ENCODE data around the gene DARS1. TPM values are rescaled to one million over a fixed set of nuclear protein-coding genes. Genes with fewer than 3 reads are reported as not detected.

The DARS1 gene
- total RNA-seq, 1 donor from 2014 or later: 52.3 TPM

DNA sequence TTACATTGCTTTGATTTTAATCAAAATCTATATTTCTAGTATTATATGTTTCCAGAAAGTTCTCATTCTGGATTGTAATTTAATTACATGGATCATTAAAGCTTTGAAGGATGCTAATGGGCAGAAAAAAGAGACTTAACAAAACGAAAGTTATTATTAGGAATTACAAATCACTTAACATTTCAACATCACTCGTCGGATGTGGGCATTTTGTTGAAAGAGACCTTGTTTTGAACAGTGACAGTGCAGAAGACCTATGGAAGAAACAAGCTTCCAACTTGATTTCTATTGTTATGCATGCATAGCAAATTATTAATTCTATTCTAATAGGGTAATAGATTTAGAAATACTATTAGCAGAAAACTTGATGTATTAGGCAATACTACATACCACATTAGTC lies 31.4 kb upstream of the DARS1 start:
- no peaks in the 10 kb centered on the region for H3K9me3 Mint-ChIP-seq (ENCODE audit: low read depth)
- H3K4me1 Mint-ChIP-seq (ENCODE audit: low read depth): no peaks in the 10 kb centered on the region
- H3K27ac Mint-ChIP-seq (ENCODE audit: unreplicated experiment): no peak overlapping the region
- H3K27me3 Mint-ChIP-seq (ENCODE audit: low read depth): peaks cover 4% of the 10 kb centered on the region
- H3K4me3 Mint-ChIP-seq (ENCODE audit: unreplicated experiment): no peak overlapping the region
- TF ChIP-seq, protein P1, sequence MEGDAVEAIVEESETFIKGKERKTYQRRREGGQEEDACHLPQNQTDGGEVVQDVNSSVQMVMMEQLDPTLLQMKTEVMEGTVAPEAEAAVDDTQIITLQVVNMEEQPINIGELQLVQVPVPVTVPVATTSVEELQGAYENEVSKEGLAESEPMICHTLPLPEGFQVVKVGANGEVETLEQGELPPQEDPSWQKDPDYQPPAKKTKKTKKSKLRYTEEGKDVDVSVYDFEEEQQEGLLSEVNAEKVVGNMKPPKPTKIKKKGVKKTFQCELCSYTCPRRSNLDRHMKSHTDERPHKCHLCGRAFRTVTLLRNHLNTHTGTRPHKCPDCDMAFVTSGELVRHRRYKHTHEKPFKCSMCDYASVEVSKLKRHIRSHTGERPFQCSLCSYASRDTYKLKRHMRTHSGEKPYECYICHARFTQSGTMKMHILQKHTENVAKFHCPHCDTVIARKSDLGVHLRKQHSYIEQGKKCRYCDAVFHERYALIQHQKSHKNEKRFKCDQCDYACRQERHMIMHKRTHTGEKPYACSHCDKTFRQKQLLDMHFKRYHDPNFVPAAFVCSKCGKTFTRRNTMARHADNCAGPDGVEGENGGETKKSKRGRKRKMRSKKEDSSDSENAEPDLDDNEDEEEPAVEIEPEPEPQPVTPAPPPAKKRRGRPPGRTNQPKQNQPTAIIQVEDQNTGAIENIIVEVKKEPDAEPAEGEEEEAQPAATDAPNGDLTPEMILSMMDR (IDR thresholded peaks at IDR 0.05): no peak
- no peak for DNase-seq (ENCODE audit: low spot score)
- H3K36me3 Mint-ChIP-seq (ENCODE audit: low read depth): no peaks in the 10 kb centered on the region

DNA sequence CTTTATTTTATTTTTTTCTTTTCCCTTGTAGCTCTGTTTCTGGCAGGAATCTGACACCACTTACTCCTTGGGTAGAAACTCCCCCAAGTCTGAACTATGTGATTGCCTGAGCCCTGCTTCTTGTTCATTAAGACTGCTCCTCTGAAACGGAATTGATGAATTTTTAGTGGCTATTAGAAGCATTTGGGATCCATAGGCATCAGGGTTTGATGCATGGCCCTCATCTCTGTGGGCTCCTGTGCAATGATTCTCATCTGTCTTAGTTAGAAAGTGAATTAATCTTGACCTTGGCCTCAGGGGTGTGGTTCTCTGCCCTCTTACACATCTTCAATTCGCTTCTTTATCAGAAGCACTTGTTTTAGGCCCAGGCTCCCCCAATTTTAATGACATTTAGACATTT lies 31.0 kb upstream of the DARS1 start:
- H3K9me3 Mint-ChIP-seq (ENCODE audit: low read depth): no peaks in the 10 kb centered on the region
- TF ChIP-seq, protein P1 (IDR thresholded peaks at IDR 0.05): no peak
- no peak overlapping the region for H3K4me3 Mint-ChIP-seq (ENCODE audit: unreplicated experiment)
- H3K4me1 Mint-ChIP-seq (ENCODE audit: low read depth): no peaks in the 10 kb centered on the region
- H3K27ac Mint-ChIP-seq (ENCODE audit: unreplicated experiment): no peak overlapping the region
- DNase-seq (ENCODE audit: low spot score): no peak
- H3K36me3 Mint-ChIP-seq (ENCODE audit: low read depth): no peaks in the 10 kb centered on the region
- H3K27me3 Mint-ChIP-seq (ENCODE audit: low read depth): peaks cover 4% of the 10 kb centered on the region

DNA sequence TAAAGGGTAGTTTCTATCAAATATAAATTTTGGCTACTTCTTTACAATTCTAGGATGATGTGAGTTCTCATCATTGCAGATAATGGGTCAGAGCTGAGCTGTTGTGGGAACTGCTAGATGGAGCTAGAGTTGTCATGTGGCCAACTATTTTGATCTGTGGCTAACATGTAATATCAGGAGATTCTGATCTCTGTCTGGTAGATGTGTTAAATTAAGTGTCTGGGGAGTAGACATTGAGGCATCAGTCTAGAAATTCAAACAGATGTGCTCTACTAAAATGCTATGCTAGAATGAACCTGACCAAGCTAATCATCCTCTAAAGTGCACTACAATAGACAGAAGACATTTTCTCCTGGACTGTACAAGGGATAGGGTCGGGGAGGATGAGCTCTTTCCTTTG lies 30.3 kb upstream of the DARS1 start:
- H3K27me3 Mint-ChIP-seq (ENCODE audit: low read depth): peaks cover 4% of the 10 kb centered on the region

DNA sequence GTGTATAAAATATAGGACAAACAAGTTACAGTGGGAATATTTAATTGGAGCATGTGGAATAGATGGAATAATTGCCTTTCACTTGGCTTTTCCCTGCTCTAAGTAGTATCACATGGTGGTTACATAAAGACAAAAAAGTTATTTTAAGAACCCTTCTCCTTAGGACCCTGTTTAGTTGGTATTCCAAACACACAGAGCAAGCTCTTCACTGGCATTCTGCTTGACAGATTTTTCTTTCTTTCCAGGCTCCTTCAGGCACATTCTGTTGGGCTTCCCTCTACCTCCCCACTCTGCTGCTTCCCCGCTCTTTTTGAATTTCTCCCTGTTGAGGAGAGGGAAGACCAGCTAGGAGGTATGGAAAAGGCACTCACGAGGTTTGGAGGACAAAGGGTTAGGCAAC lies 29.0 kb upstream of the DARS1 start:
- Mint-ChIP-seq H3K36me3 (ENCODE audit: low read depth) (no peaks in the 10 kb centered on the region), H3K4me3 (ENCODE audit: unreplicated experiment) (no peak overlapping the region), H3K9me3 (ENCODE audit: low read depth) (no peaks in the 10 kb centered on the region), H3K27ac (ENCODE audit: unreplicated experiment) (no peak overlapping the region), H3K27me3 (ENCODE audit: low read depth) (peaks cover 4% of the 10 kb centered on the region), H3K4me1 (ENCODE audit: low read depth) (no peaks in the 10 kb centered on the region)
- TF ChIP-seq, protein P1 (IDR thresholded peaks at IDR 0.05): no peak
- DNase-seq (ENCODE audit: low spot score): no peak

More for the DNA sequence above, 30.3 kb upstream of the DARS1 start:
- Mint-ChIP-seq H3K9me3 (ENCODE audit: low read depth) (no peaks in the 10 kb centered on the region), H3K36me3 (ENCODE audit: low read depth) (no peaks in the 10 kb centered on the region), H3K4me1 (ENCODE audit: low read depth) (no peaks in the 10 kb centered on the region), H3K4me3 (ENCODE audit: unreplicated experiment) (no peak overlapping the region), H3K27ac (ENCODE audit: unreplicated experiment) (no peak overlapping the region)
- DNase-seq (ENCODE audit: low spot score): no peak
- TF ChIP-seq, protein P1 (IDR thresholded peaks at IDR 0.05): no peak

DNA sequence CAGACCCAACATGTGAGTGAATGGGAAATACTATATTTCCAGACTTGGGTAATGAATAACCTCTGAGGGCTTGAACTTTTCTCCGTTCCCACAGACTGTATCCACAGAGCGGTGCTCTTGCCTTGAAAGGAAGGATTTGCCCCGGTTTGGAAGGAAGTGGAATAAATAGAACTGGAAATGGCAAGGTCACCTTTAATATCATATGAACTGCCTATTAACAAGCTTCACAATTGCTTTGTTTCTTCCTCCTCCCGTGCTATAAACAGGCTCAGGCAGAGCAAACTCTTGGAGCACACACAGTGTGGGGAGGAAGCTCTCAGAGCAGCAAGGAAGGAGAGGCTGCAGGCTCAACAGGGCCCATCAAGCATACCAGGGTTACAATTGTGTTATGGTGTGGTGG lies 28.5 kb upstream of the DARS1 start:
- TF ChIP-seq, protein P1 (IDR thresholded peaks at IDR 0.05): no peak
- no peak overlapping the region for H3K27ac Mint-ChIP-seq (ENCODE audit: unreplicated experiment)
- H3K4me1 Mint-ChIP-seq (ENCODE audit: low read depth): no peaks in the 10 kb centered on the region
- no peaks in the 10 kb centered on the region for H3K9me3 Mint-ChIP-seq (ENCODE audit: low read depth)
- peaks cover 4% of the 10 kb centered on the region for H3K27me3 Mint-ChIP-seq (ENCODE audit: low read depth)
- H3K36me3 Mint-ChIP-seq (ENCODE audit: low read depth): no peaks in the 10 kb centered on the region
- DNase-seq (ENCODE audit: low spot score): no peak
- H3K4me3 Mint-ChIP-seq (ENCODE audit: unreplicated experiment): no peak overlapping the region

Measured in chondrocyte (in vitro differentiated cells).